NCI-H82 treated with DMSO at 0.1 percent for 48 hours (cell line): ENCODE measurements around the gene PLEKHA8.

Source experiments
- DNase-seq: peaks from one replicate; lab custom pipeline; 2025; ENCODE audit not compliant: unreplicated experiment; lab: John Stamatoyannopoulos, UW

PLEKHA8 gene

DNA sequence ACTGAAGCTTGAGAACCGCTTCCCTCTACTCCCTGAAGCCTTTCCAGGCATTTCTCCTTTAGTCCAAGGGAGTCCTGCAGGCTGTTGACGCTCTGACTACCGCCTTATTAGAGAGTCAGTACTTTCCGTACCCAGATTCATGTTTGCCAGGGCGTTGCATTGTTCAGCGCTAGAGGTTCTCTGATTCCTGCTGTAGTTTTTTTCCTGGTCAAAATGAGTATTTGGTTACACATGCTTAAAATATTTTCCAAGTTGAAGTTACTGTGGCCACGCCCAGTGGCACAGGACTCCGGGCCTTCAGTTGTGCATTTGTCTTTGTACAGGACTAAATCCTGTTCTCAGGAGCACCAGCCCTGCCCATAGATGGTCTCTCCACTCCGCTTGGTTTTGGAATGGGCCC is 114.5 kb downstream of the PLEKHA8 start:
- DNase-seq: no peak

DNA sequence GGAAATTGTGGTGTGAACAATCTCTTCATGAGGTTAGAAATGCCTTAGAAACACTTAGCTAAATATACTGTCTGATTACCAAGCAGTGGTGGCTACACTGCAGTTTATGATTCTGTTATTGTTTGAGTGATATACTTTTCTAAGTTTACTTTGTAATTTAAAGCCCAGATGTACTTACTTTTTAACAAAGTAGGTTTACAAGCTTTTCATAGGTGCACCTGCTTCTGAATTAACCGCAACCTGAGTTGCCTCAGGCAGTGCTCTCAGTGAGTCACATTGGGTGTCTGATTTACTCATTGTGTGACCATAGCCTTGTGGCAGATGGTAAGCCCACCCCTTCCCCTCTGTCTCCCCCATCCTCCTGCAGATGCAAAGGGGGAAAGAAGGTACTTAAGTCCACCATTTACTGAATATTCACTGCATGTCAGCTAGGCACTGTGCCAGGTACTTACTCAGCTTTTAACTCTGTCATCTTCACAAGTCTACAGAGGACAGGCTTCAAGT is 115.6 kb downstream of the PLEKHA8 start:
- DNase-seq: peak; percentile 81

- no peak for DNase-seq
Observed at GRCh38 chr7:30144657-30145306, 116.6 kb downstream of the PLEKHA8 start.

DNA sequence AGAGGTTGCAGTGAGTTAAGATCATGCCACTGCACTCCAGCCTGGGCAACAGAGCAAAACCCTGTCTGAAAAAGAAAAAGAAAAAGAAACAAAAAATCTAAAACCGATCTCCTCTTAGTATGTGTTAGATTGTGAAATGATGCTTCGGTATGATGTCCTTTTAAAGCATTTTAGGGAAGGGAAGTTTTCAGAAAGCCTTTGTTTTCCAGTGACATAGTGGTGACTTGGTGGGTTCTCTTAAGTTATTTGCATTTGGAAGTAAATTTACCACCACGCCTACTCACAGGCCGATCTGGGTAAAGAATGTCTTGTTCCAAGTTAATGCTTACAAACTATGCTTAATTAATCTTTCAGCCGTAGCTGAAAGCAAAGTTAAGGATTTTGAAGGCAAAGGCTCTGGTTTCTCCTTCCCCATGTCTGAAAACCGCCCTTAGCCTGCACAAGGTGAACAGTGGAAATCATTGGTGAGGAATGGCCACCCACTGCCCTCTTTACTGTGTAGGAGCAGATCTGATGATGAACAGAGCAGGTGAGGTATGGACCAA is 117.3 kb downstream of the PLEKHA8 start:
- no peak for DNase-seq

DNA sequence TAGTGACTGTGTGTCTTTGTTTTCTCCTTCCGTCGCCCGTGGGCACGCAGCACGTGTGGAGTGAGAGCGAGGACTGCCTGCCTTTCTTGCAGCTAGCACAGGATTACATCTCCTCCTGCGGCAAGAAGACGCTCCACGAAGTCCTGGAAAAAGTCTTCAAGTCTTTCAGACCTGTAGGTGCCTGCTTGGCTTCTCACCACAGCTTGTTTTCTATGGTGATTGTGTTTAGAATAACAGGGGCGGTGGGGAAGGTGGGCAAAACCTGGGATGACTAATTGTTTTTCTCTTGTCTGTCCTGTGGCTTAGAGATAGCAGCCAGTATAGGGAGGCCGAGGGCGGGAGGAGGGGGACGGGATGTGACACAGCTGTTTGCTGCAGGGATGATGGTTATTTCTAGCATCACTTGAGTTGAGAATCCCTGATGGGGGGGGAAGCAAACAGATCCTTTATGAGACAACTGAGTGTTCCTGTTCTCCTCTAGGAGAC is 118.0 kb downstream of the PLEKHA8 start:
- DNase-seq: no peak

DNA sequence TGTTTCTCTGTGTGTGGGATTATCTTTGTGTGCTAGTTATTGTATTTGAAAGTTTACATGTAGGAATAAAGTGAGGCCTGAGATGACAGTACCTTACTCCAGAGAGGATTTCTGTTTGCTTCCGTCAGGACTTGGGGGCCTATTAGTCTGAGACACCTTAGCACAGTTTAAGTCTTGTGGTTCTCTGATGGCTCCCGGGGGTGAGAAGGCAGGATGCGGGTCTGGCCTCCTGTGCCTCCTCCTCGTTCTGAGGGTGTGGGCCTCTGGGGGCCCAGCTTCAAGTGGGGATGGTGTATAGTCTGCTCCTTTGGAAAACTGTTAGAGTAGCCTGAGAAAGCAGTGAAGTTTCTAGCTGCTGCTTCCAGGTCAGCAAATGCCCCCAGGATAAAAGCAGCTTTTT is 119.0 kb downstream of the PLEKHA8 start:
- no peak for DNase-seq

GRCh38 chr7:30147785-30148184 is 119.6 kb downstream of the PLEKHA8 start:
- DNase-seq: no peak

- DNase-seq: no peak
Observed at GRCh38 chr7:30148426-30148825, 120.2 kb downstream of the PLEKHA8 start.

GRCh38 chr7:30148951-30149459 is 120.8 kb downstream of the PLEKHA8 start:
- DNase-seq: no peak

DNA sequence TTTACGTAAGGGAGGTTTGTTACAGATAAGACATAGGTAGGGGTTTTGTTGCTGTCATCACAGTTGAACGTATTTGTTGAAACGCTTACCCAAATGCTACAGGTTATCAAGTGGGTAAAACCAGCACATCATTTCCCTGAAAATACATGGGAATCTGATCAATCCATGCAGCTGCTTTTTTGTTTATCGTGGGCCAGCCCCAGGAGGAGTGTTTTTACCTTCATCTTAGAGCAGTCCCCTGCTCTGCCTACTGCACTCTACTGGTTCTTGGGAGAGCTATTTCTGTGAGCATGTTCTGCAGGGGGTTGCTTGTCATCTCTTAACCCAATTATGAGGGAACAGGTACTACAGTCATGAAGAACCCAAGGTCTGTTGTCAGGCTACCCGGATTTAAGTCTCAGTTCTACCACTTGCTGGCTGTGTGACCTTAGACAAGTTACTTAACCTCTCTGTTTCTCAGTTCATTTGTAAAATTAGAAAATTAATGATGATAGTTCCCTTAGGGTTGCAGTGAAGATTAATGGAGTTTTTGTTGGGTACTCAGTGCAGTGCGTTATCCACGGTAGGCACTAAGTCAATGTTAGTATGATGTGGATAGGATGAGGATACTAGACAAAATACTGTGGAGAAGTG is 121.5 kb downstream of the PLEKHA8 start:
- no peak for DNase-seq

DNA sequence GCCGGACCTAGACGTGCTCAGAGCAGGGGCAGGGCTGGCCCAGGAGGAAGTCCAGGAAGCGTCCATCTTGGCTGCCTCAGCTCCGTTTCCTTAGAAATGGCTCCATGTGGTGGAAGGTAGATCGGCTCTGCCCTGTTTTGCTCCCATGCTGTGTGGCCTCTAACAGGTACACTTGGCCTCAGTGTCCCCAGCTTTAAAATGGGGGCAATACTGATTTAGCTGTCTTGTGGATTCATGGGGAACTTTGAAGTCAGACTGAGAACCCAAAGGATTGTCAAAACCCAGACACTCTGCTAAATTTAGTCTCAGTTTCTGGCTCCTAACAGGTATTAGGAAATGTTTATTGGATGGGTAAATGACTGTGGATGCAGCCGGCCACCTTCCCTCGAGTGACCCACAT is 122.5 kb downstream of the PLEKHA8 start:
- DNase-seq: no peak

DNA sequence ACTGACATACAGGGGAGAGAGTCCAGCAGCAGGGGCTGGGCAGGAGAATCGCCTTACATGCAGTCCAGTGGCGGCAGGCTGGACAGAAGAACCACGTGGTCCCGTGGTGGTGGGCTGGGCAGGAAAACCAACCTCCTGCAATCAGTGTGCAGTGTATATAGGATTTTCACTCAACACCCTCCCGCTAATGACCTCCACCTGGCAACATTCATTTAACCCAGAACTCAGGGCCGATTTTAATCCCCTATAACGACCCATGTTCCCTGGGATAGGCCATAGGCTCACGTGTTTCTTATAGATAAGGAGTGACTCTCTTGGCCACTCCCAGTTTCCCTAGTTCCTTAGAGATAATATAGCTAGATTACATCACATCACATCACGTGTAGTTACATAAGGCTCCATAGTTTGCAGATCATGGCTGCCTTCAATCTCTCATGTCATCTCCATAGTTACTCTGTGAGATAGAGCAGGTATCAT is 125.9 kb downstream of the PLEKHA8 start:
- no peak for DNase-seq

GRCh38 chr7:30155481-30155880 is 127.3 kb downstream of the PLEKHA8 start:
- no peak for DNase-seq

- no peak for DNase-seq
Observed at GRCh38 chr7:30157204-30157603, 129.0 kb downstream of the PLEKHA8 start.

- no peak for DNase-seq
Observed at GRCh38 chr7:30159163-30159562, 131.0 kb downstream of the PLEKHA8 start.

DNA sequence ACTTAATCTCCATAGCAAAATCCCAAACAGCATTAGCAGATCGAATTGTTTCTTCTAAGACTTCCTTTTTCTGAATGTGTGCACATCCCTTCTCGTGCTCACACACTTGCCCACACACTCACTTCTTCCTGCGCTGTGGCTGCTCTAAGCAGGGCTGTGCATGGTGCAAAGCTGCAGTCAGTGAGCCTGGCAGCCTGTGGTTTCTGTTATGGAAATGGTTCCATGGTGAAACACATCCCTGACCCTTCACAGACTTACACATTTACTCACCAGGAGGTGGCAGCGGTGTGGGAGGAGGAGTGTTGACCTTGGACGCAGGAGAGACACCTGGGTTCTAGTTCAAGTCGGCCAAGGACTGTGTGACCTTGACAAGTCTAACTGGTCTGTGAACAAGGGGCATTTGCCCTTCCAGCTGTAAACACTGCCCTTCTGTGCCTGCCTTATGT is 131.5 kb downstream of the PLEKHA8 start:
- no peak for DNase-seq

GRCh38 chr7:30160329-30160728 is 132.1 kb downstream of the PLEKHA8 start:
- no peak for DNase-seq

- DNase-seq: no peak
Observed at GRCh38 chr7:30162133-30162532, 133.9 kb downstream of the PLEKHA8 start.

- DNase-seq: no peak
Observed at GRCh38 chr7:30162622-30163124, 134.5 kb downstream of the PLEKHA8 start.

DNA sequence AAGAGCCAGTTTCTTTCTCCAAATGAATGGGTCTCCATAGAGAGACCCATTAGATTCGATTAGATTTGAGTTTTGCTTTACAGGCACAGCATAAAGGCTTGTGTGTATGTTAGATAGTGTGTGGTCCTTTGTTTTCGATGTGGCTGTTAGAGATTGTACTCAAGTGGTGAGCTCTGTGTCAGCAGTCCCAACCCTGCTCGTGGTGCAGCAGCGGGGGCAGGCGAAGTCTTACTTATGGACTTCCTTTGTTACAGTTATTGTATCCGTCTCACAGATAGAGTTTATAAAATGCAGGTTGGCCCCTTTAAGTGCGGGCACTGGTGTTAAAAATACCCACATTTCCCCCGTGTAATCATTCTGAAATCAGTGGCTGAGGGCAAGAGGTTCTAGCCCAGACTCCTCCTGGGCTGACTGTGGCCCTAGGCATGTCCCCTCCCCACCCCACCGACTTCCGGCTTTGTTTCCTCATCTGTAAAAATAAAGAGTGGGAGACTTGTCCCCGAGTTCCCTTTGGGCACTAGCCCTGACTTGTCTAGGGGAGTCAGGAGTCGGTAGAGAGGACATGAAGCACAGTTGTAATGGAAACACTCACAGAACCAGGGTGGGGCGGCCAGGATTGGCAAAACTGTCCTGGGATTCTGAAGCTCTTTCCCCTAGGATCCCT is 135.2 kb downstream of the PLEKHA8 start:
- no peak for DNase-seq

GRCh38 chr7:30164567-30164966 is 136.4 kb downstream of the PLEKHA8 start:
- DNase-seq: peak; percentile 39
